ENCODE data around the gene BCO1.

Gene BCO1

DNA sequence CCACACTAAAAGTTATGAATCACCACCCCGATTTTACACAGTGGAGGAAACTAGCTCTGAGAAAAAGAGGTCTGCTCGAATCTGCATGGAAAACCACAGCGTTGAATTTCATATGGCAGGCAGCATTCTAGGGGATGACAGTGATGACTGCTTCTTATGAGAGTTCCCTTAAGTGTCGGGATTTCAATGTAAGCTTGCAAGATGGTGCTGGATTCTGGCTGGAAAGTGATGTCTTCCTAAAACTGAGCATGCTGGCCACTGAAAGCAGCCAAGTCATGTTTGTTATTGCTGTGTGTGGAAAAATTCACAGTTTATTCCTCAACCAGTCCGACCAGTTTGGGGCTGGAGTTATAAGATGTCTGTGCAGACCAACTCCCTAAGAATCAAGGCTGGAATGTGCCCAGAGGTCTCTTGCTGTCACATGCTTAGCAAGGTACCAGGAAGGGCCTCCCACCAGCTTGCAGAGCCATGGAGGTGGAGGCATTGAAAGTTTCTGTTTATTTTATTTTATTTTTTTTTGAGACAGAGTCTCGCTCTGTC is 39.1 kb downstream of the BCO1 start:
- peaks cover 1% of the 10 kb centered on the region for H3K4me1 Mint-ChIP-seq (ENCODE audit: low read depth)
- no peaks in the 10 kb centered on the region for H3K9me3 Mint-ChIP-seq
- H3K27me3 Mint-ChIP-seq (ENCODE audit: low read depth): peaks cover 3% of the 10 kb centered on the region
- H3K27ac Mint-ChIP-seq: no peak overlapping the region
- no peaks in the 10 kb centered on the region for H3K36me3 Mint-ChIP-seq (ENCODE audit: low read depth)
- H3K4me3 Mint-ChIP-seq: no peak overlapping the region

DNA sequence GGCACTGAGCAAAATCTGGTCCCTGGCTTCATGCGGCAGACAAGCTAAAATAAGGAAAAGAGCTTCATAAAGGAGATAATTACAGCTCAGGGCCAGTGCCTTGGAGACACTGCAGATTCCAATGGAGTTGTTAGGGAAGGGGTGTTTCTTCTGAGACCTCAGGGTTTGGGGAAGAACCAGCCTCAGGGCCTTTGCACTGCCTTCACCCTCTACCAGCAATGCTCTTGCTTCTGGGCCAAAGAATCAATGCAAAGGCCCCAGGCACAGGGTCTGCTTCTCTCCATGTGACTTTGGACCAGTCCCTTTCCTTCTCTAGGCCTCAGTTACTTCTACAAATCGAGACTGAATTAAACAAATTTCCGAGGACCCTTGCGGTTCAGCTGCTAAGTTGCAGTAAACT is 40.0 kb downstream of the BCO1 start:
- H3K27me3 Mint-ChIP-seq (ENCODE audit: low read depth): peaks cover 3% of the 10 kb centered on the region
- H3K36me3 Mint-ChIP-seq (ENCODE audit: low read depth): no peaks in the 10 kb centered on the region
- H3K27ac Mint-ChIP-seq: no peak overlapping the region
- H3K9me3 Mint-ChIP-seq: no peaks in the 10 kb centered on the region
- H3K4me1 Mint-ChIP-seq (ENCODE audit: low read depth): peaks cover 1% of the 10 kb centered on the region
- no peak overlapping the region for H3K4me3 Mint-ChIP-seq

DNA sequence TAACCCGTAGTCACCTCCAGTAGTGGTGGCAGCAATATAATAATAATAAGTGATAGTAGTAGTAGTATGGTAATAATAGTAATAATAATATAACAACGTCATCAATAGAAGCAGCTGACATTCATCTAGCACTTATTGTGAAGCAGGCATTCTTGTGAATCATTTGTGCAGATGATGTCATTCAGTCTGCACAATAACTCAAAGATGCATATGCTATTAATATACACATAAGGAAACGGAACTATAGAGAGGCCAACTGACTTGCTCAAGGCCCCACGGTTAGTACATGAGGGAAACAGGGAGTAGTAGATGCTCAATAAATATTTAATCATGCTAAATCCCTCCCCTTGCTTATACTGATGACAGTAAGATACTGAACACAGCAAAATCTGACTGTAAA is 40.9 kb downstream of the BCO1 start:
- Mint-ChIP-seq H3K4me3 (no peak overlapping the region), H3K9me3 (no peaks in the 10 kb centered on the region), H3K27me3 (ENCODE audit: low read depth) (peaks cover 3% of the 10 kb centered on the region), H3K27ac (no peak overlapping the region), H3K36me3 (ENCODE audit: low read depth) (no peaks in the 10 kb centered on the region), H3K4me1 (ENCODE audit: low read depth) (peaks cover 1% of the 10 kb centered on the region)

DNA sequence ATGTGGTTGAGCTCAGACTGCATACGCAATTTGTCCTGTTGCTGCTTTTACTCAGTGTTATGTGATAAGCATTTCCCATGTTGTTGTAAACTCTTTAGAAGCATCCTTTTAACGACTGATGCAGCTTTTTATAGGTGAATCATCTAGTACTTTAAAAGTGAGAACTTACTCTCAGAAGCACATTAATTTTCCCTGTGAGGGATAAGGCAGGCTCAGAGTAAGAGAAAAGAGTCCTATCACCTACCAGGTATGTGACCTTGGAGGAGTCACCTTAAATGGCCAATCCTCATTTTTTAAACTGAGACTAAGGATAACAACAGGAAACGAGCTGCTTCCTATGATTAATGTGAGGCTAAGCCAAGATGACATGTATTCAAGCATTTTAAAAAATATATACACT is 41.9 kb downstream of the BCO1 start:
- Mint-ChIP-seq H3K36me3 (ENCODE audit: low read depth) (no peaks in the 10 kb centered on the region), H3K27me3 (ENCODE audit: low read depth) (peaks cover 3% of the 10 kb centered on the region), H3K4me3 (no peak overlapping the region), H3K27ac (no peak overlapping the region), H3K9me3 (no peaks in the 10 kb centered on the region), H3K4me1 (ENCODE audit: low read depth) (peaks cover 1% of the 10 kb centered on the region)

DNA sequence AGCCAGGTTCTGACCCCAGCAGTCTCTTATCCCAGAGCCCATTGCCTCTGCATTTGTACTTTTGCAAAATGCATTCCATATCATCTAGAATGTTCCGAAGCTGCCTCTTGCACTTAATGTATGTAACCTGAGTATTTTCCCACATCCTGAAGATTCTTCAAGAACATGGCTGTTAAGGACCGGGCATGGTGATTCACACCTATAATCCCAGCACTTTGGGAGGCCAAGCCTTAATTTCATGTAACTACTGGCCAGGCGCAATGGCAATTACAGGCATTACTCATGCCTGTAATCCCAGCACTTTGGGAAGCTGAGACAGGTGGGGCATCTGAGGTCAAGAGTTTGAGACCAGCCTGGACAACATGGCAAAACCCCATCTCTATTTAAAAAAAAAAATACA is 44.6 kb downstream of the BCO1 start:
- Mint-ChIP-seq H3K4me3 (no peak overlapping the region), H3K27me3 (ENCODE audit: low read depth) (peaks cover 3% of the 10 kb centered on the region), H3K27ac (no peak overlapping the region), H3K36me3 (ENCODE audit: low read depth) (no peaks in the 10 kb centered on the region), H3K9me3 (no peaks in the 10 kb centered on the region), H3K4me1 (ENCODE audit: low read depth) (peaks cover 1% of the 10 kb centered on the region)

DNA sequence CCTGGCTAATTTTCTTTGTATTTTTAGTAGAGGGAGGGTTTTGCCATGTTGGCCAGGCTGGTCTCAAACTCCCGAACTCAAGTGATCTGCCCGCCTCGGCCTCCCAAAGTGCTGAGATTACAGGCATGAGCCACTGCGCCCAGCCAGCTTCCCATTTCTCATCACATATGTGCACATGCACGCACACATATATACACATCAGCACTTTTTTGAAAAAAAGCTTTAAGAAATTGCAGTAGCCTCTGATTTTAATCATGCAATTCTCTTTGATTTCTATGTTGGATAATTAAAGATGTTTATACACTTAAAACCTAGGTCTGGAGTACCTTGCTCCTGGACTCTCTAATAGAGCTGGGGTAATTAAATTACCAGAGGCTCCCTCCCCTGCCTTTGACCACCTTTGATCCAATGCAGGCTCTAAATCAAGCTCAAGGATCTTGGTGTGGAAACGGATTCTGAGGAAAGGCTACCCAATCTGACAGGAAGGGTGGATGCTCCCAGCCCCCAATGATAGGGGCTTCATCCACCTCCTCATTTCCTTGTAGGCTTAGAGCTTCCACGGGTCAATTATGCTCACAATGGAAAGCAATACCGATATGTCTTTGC is 46.6 kb downstream of the BCO1 start:
- Mint-ChIP-seq H3K4me3 (no peak overlapping the region), H3K27me3 (ENCODE audit: low read depth) (peaks cover 3% of the 10 kb centered on the region), H3K9me3 (no peaks in the 10 kb centered on the region), H3K36me3 (ENCODE audit: low read depth) (no peaks in the 10 kb centered on the region), H3K27ac (no peak overlapping the region), H3K4me1 (ENCODE audit: low read depth) (peaks cover 1% of the 10 kb centered on the region)

DNA sequence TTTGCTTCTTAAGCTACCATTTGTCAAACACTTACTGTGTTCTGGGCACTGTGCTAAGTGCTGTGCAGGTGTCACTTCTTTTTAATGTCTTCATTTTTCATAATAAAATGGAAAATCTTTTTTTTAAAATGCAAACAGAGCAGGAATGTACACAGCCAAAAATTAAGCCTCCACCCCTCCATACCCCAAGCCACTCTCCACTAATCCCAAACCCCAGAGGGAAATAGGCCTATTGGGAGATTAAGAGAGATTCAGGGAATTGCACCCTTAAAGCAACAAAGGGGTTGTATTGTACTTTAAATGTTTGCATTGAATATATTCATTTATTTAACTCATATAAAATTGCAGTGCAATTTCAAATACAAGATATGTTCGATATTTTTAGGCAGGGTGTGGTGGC is 47.7 kb downstream of the BCO1 start:
- no peak overlapping the region for H3K4me3 Mint-ChIP-seq

DNA sequence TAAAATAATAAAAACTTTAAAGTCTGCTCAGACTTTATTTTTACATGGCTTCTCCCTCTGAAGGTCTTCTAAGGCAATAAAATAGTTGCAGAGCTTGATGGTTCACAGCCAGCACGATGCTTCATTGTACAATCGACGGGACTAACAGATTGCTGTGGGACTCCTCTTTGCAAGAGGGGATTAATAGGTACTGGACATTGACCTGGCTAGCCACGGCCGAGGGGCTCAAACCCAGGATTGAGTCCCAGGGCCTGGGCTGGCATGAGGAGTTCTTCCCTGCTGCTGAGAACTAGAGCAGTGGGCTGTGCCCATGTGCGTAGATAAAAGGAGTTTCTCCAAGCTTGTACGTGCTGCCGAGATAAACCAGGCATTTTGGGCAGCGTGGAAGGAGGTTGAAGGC is 52.6 kb downstream of the BCO1 start:
- H3K27ac Mint-ChIP-seq: no peak overlapping the region
- no peak overlapping the region for H3K4me3 Mint-ChIP-seq
- peaks cover 5% of the 10 kb centered on the region for H3K27me3 Mint-ChIP-seq (ENCODE audit: low read depth)
- no peaks in the 10 kb centered on the region for H3K4me1 Mint-ChIP-seq (ENCODE audit: low read depth)
- H3K36me3 Mint-ChIP-seq (ENCODE audit: low read depth): no peaks in the 10 kb centered on the region
- no peaks in the 10 kb centered on the region for H3K9me3 Mint-ChIP-seq

More for the DNA sequence above, 47.7 kb downstream of the BCO1 start:
- Mint-ChIP-seq H3K36me3 (ENCODE audit: low read depth) (no peaks in the 10 kb centered on the region), H3K27me3 (ENCODE audit: low read depth) (no peaks in the 10 kb centered on the region), H3K9me3 (no peaks in the 10 kb centered on the region), H3K27ac (no peak overlapping the region), H3K4me1 (ENCODE audit: low read depth) (no peaks in the 10 kb centered on the region)

DNA sequence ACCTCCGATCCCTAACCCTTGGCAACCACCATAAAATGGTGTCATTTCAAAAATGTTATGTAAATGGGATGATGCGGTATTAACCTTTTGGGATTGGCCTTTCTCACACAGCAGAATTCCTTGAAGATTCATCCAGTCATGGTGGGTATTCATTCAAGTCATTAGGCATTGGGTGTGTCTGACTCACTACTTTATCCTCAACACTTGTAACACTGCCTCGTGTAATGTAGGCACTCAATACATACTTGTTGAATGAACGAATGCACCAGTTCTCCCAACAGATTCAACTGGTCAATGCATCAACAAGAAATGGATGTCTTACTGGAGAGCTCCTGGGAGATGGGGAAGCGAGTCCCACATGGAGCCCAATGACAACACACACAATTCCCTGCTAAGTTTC is 54.4 kb downstream of the BCO1 start:
- Mint-ChIP-seq H3K27me3 (ENCODE audit: low read depth) (peaks cover 5% of the 10 kb centered on the region), H3K36me3 (ENCODE audit: low read depth) (no peaks in the 10 kb centered on the region), H3K9me3 (no peaks in the 10 kb centered on the region), H3K27ac (no peak overlapping the region), H3K4me3 (no peak overlapping the region), H3K4me1 (ENCODE audit: low read depth) (no peaks in the 10 kb centered on the region)

DNA sequence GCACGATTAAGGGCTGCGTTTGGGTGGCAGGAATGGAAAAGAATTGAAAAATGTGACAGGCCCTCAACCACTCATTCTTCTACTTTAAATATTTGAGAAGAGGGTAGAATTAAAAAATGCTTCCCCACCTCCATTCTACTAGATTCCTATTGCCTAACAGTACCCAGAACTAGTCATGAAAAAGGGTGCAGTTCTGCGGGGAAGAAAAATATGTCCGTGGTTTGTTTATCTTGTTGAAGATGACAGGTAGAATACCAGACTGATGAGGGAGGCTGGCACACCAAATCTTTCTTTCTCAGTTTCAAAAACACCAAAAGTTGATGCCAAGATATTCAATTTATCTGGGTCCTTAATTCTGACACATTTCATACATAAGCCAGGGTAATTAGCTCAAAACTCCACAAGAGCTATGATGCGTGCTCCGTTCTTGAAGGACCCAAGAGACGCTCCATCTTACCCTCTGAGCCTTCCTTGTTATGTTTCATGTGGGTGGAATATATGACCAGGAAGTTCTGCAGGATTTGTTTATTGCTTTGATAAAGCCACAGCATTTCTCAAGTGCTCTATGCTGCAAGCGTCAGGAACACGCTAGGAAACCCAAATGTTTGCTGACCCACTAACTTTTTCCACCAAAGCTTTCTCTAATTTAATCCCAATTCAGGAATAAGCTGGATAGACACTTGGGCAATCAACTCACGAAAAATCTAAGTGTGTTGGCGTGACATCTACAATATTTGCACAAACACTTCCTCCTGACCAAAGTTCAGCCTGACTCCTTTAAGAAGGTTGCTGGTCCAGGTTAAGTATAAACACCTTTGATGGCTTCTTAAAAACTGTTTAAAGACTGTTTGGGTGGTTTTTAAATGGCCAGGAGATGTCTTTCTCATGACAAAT is 55.7 kb downstream of the BCO1 start:
- Mint-ChIP-seq H3K27me3 (ENCODE audit: low read depth) (peaks cover 5% of the 10 kb centered on the region), H3K4me1 (ENCODE audit: low read depth) (no peaks in the 10 kb centered on the region), H3K36me3 (ENCODE audit: low read depth) (no peaks in the 10 kb centered on the region), H3K9me3 (no peaks in the 10 kb centered on the region), H3K4me3 (no peak overlapping the region), H3K27ac (no peak overlapping the region)

DNA sequence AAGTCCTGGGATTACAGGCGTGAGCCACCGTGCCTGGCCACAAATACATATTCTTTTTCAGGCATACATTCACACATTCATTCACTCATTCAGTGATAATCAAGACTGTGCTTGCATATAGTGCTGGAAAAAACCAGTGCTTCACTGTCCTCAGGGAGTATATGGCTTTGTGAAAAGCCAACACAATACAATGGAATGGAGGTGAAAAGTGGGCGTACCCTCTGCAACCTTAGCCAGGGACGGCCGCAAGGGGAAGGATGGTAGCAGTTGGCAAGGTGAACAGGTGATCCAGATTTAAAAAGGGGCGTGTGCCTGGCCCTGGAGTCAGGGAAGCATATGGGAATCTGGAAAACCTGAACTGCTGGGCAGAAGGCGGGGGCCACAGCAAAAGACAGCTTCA is 58.1 kb downstream of the BCO1 start:
- H3K27me3 Mint-ChIP-seq (ENCODE audit: low read depth): peaks cover 5% of the 10 kb centered on the region
- no peaks in the 10 kb centered on the region for H3K4me1 Mint-ChIP-seq (ENCODE audit: low read depth)
- H3K36me3 Mint-ChIP-seq (ENCODE audit: low read depth): no peaks in the 10 kb centered on the region
- H3K9me3 Mint-ChIP-seq: no peaks in the 10 kb centered on the region
- H3K27ac Mint-ChIP-seq: no peak overlapping the region
- no peak overlapping the region for H3K4me3 Mint-ChIP-seq

DNA sequence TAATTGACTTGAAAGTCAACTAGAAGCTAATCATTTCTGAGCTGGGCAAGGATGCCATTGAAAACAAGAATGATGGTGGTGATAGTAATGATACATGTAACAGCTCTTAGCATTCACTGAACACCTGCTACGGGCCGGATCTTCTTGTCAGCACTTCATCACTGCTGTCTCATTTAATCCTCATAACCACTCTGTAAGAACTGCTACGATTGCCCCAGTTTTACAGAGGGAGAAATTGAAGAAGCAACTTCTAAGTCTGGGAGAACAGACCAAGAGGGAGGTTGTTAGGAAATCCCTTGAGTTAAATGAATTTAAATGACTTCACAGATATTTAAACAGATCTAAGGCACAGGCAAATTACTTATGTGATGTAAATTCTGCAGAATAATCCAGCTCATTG is 69.3 kb downstream of the BCO1 start:
- Mint-ChIP-seq H3K4me3 (no peak overlapping the region), H3K4me1 (ENCODE audit: low read depth) (peaks cover 7% of the 10 kb centered on the region), H3K36me3 (ENCODE audit: low read depth) (peaks cover 2% of the 10 kb centered on the region), H3K27me3 (ENCODE audit: low read depth) (no peaks in the 10 kb centered on the region), H3K27ac (no peak overlapping the region), H3K9me3 (no peaks in the 10 kb centered on the region)

DNA sequence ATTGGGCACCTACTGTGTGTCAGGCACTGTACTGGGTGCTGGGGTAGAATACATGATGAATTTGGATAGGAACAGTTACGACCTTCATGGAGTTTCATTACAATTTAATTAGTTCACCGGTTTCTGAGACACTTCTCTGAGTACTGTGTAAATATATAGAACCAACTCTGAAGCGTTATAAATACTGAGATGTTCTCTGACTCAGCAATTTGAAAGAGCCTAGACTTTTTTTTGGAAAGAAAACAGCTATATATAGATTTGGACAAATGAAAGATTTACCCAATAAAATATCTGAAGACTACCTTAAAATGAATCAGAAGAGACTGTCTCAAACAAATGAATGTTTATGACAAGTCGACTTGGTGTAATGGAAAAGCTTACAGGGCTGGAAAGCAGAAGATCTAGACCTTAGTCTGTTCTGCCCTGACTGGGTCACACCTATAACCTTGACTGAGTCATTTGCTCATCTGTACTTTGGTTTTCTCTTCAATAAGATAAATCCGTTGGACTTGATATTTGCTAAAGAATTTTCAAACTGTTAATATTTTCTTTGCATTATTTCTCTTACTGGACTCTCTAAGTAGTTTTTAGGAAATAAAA is 71.7 kb downstream of the BCO1 start:
- H3K4me3 Mint-ChIP-seq: no peak overlapping the region
- peaks cover 7% of the 10 kb centered on the region for H3K36me3 Mint-ChIP-seq (ENCODE audit: low read depth)
- H3K4me1 Mint-ChIP-seq (ENCODE audit: low read depth): peaks cover 23% of the 10 kb centered on the region
- H3K27me3 Mint-ChIP-seq (ENCODE audit: low read depth): no peaks in the 10 kb centered on the region
- H3K9me3 Mint-ChIP-seq: no peaks in the 10 kb centered on the region
- no peak overlapping the region for H3K27ac Mint-ChIP-seq

DNA sequence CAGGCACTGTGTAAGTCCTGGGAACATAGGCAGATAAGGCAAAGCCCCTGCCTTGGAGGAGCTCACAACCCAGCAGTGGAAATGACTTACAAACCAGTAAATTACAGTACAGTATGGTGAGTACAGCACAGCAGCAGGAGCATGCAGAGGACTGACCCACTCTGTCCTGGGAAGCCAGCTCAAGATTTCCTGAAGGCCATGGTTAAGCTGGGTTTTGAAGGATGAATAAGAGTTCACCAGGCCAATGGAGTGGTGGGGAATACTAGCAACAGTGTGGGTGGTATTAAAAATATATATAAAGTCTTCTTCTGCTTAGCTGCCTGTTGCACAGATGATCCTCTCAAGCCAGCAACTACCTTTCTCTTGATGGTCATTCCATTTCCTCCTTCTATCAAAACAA is 73.3 kb downstream of the BCO1 start:
- Mint-ChIP-seq H3K9me3 (no peaks in the 10 kb centered on the region), H3K27ac (no peak overlapping the region), H3K4me3 (no peak overlapping the region), H3K27me3 (ENCODE audit: low read depth) (no peaks in the 10 kb centered on the region), H3K4me1 (ENCODE audit: low read depth) (peaks cover 28% of the 10 kb centered on the region), H3K36me3 (ENCODE audit: low read depth) (peaks cover 7% of the 10 kb centered on the region)
